NCI-H187 treated with DMSO at 0.1 percent for 48 hours (cell line): ENCODE measurements around the gene MN1.

Experiments used
- DNase-seq: peaks from one replicate; lab custom pipeline; 2025; lab: John Stamatoyannopoulos, UW

MN1 gene

GRCh38 chr22:27800250-27801201 is 1.0 kb downstream of the MN1 start:
- DNase-seq = no peak

GRCh38 chr22:27799827-27800249 is 1.7 kb downstream of the MN1 start:
- DNase-seq = no peak

- DNase-seq = no peak
Observed at GRCh38 chr22:27799015-27799826, 2.3 kb downstream of the MN1 start.

- no peak for DNase-seq
Observed at GRCh38 chr22:27798511-27799014, 3.0 kb downstream of the MN1 start.

- DNase-seq = no peak
Observed at GRCh38 chr22:27797520-27798391, 3.8 kb downstream of the MN1 start.

GRCh38 chr22:27796829-27797519 is 4.6 kb downstream of the MN1 start:
- no peak for DNase-seq

GRCh38 chr22:27795696-27796517 is 5.6 kb downstream of the MN1 start:
- no peak for DNase-seq

- DNase-seq = no peak
Observed at GRCh38 chr22:27795053-27795452, 6.5 kb downstream of the MN1 start.

- DNase-seq = no peak
Observed at GRCh38 chr22:27794226-27794625, 7.3 kb downstream of the MN1 start.

- no peak for DNase-seq
Observed at GRCh38 chr22:27793576-27793975, 8.0 kb downstream of the MN1 start.

GRCh38 chr22:27792452-27793161 is 8.9 kb downstream of the MN1 start:
- DNase-seq = no peak

- no peak for DNase-seq
Observed at GRCh38 chr22:27791859-27792241, 9.7 kb downstream of the MN1 start.

- DNase-seq = no peak
Observed at GRCh38 chr22:27791159-27791858, 10.2 kb downstream of the MN1 start.

GRCh38 chr22:27790376-27791158 is 11.0 kb downstream of the MN1 start:
- DNase-seq = no peak

- DNase-seq = no peak
Observed at GRCh38 chr22:27788500-27789288, 12.9 kb downstream of the MN1 start.

GRCh38 chr22:27786965-27787364 is 14.6 kb downstream of the MN1 start:
- no peak for DNase-seq

GRCh38 chr22:27786291-27786932 is 15.1 kb downstream of the MN1 start:
- DNase-seq = no peak
